A549 (cell line): ENCODE data around the gene MCOLN1. TPM values are rescaled to one million over a fixed set of nuclear protein-coding genes. Genes with fewer than 3 reads are reported as not detected.

Experiments used
- ATAC-seq, 2 experiments: fragments of 200-7000 bp in 1 of 2; fragments of >200 bp in 1 of 2; cut with Nextera tagmentation in 1 of 2; cut with Tn5 transposase in 1 of 2; 3 replicates each; pipeline versions ENCODE4 v1.8.0 to v1.9.1; 2018 to 2020; ENCODE audit warnings: mild to moderate bottlenecking in 1 of 2, moderate library complexity in 1 of 2
- CTCF ChIA-PET: fragments of 300-600 bp; sonication (Branson Sonifier 250); formaldehyde crosslinking; extraction: SDS; loops from one replicate; lab custom pipeline; 2021; ENCODE audit warnings: antibody characterized with exemption, inconsistent platforms; lab: Yijun Ruan, JAX
- POLR2A ChIA-PET: fragments of 350-600 bp; formaldehyde crosslinking; extraction: SDS; loops from one replicate; lab custom pipeline; 2021; ENCODE audit warnings: antibody characterized with exemption, inconsistent platforms; lab: Yijun Ruan, JAX
- DNase-seq, 2 experiments: peaks; one replicate each; pipeline versions ENCODE4 v3.0.0 to v3.0.0-alpha.2; 2011 to 2016; ENCODE audit warnings: low read depth in 1 of 2, low spot score in 1 of 2
- FAIRE-seq: peaks from 2 replicates; lab custom pipeline; 2011; peaks lifted over from hg19 to GRCh38; lab: Jason Lieb, UNC
- H3K27ac ChIP-seq, 2 experiments: fragments of >200 bp; sonication (Bioruptor Twin); formaldehyde crosslinking; 3 replicates each; pipeline ENCODE4 v1.5.1; 2016 to 2017
- H3K4me1 ChIP-seq: fragments of >200 bp; sonication (Bioruptor Twin); formaldehyde crosslinking; 3 replicates; pipeline ENCODE4 v1.6.1; 2016
- H3K4me2 ChIP-seq: fragments of >200 bp; sonication (Bioruptor Twin); formaldehyde crosslinking; 3 replicates; pipeline ENCODE4 v1.6.1; 2016
- H3K4me3 ChIP-seq: fragments of >200 bp; sonication (Bioruptor Twin); formaldehyde crosslinking; 3 replicates; pipeline ENCODE4 v1.5.1; 2016
- H3K9me3 ChIP-seq: fragments of >200 bp; sonication (Bioruptor Twin); formaldehyde crosslinking; 3 replicates; pipeline ENCODE4 v1.6.1; 2016
- CBX8 ChIP-seq: fragments of 200-600 bp; sonication (generic); IDR thresholded peaks from 2 replicates; pipeline ENCODE4 v1.6.1; 2016
- CHD2 ChIP-seq: fragments of 150-350 bp; IDR thresholded peaks from 2 replicates; pipeline ENCODE4 v1.6.1; 2014; ENCODE audit warnings: low read length; ENCODE audit not compliant: partially characterized antibody
- FOSB ChIP-seq: fragments of 250-450 bp; sonication (Bioruptor Pico); IDR thresholded peaks from 2 replicates; pipeline ENCODE4 v1.5.0; 2020; ENCODE audit warnings: mild to moderate bottlenecking, moderate library complexity
- GATA3 ChIP-seq: IDR thresholded peaks from 2 replicates; pipeline ENCODE4 v1.6.1; 2012; ENCODE audit warnings: borderline replicate concordance
- HDAC2 ChIP-seq: fragments of 200-600 bp; sonication (generic); IDR thresholded peaks from 2 replicates; pipeline ENCODE4 v1.6.1; 2016
- HEYL ChIP-seq: fragments of 250-450 bp; sonication (Bioruptor Pico); IDR thresholded peaks from 2 replicates; pipeline ENCODE4 v1.8.0; 2021; ENCODE audit warnings: mild to moderate bottlenecking, moderate library complexity
- HOXA7 ChIP-seq: fragments of 250-450 bp; sonication (Bioruptor Pico); IDR thresholded peaks from 2 replicates; pipeline ENCODE4 v1.5.0; 2020; ENCODE audit warnings: mild to moderate bottlenecking, moderate library complexity
- MAZ ChIP-seq: fragments of 150-350 bp; IDR thresholded peaks from 2 replicates; pipeline ENCODE4 v1.6.1; 2014; ENCODE audit warnings: antibody characterized with exemption, low read depth, low read length, borderline replicate concordance
- MYC ChIP-seq: IDR thresholded peaks from 2 replicates; pipeline ENCODE4 v1.6.1; 2012; ENCODE audit warnings: mild to moderate bottlenecking, inconsistent platforms, low read length, improper control_type of control experiment, borderline replicate concordance
- PHF8 ChIP-seq: fragments of 200-600 bp; sonication (generic); IDR thresholded peaks from 2 replicates; pipeline ENCODE4 v1.6.1; 2016; ENCODE audit warnings: low read depth, mild to moderate bottlenecking, antibody characterized with exemption, moderate library complexity, borderline replicate concordance
- POLR2AphosphoS2 ChIP-seq: conservative IDR thresholded peaks from 2 replicates; pipeline ENCODE4 v1.6.1; 2012; ENCODE audit warnings: low read length, improper control_type of control experiment, inconsistent platforms
- TP53 ChIP-seq: fragments of 250-450 bp; sonication (Bioruptor Pico); IDR thresholded peaks from 2 replicates; pipeline ENCODE4 v1.5.0; 2021; ENCODE audit warnings: mild to moderate bottlenecking, moderate library complexity
- ZFP36 ChIP-seq: fragments of 450-650 bp; IDR thresholded peaks from 2 replicates; pipeline ENCODE4 v1.6.1; 2014; ENCODE audit warnings: borderline replicate concordance; ENCODE audit not compliant: partially characterized antibody
- ZSCAN20 ChIP-seq: fragments of 250-450 bp; sonication (Bioruptor Pico); IDR thresholded peaks from 2 replicates; pipeline ENCODE4 v1.8.0; 2022; ENCODE audit warnings: mild to moderate bottlenecking, moderate library complexity
- WGBS: methylation state at CpG from one replicate; pipeline ENCODE4 v1.1.6; 2017; ENCODE audit errors: missing lambda C conversion rate; 5-methylcytosine and 5-hydroxymethylcytosine counted together
- polyA plus RNA-seq, 4 experiments: library from polyadenylated mRNA; depleted of rRNA in 3 of 4; stranded (reverse); fragments of >200 nt; fragmentation: RNase III in 1 of 4; extraction: RNeasy Plus Mini Kit Qiagen cat#74134 plus additional on column Dnase treatment in 1 of 4; gene quantifications; 2 replicates in 3 of 4; 3 replicates in 1 of 4; pipeline ENCODE4 v1.2.3, GENCODE V29; 2011 to 2017
- TF ChIP-seq, protein P1 (sequence below): fragments of 250-450 bp; sonication (Bioruptor Pico); IDR thresholded peaks from 2 replicates; pipeline ENCODE4 v1.5.0; 2020; ENCODE audit warnings: low read depth, mild to moderate bottlenecking, moderate library complexity
- TF ChIP-seq, protein P2 (sequence below): fragments of 150-350 bp; IDR thresholded peaks from 2 replicates; pipeline ENCODE4 v1.6.1; 2014; ENCODE audit warnings: low read depth, mild to moderate bottlenecking, low read length
- TF ChIP-seq, protein P3 (sequence below): IDR thresholded peaks from 2 replicates; pipeline ENCODE4 v1.6.1; 2012
- TF ChIP-seq, protein P4 (sequence below): fragments of >200 bp; sonication (Bioruptor Twin); formaldehyde crosslinking; IDR thresholded peaks from 3 replicates; pipeline ENCODE4 v1.5.1; 2016
- TF ChIP-seq, protein P5 (sequence below): fragments of 200-600 bp; sonication (generic); IDR thresholded peaks from 2 replicates; pipeline ENCODE4 v1.6.1; 2016; ENCODE audit warnings: antibody characterized with exemption, mild to moderate bottlenecking, moderate library complexity
- TF ChIP-seq, protein P6 (sequence below): IDR thresholded peaks from 2 replicates; pipeline ENCODE4 v1.6.1; 2012; ENCODE audit warnings: low read depth, borderline replicate concordance

MCOLN1 gene
- polyA plus RNA-seq, 2 of the 4 experiments (the other 2 are of a cell fraction) = 13.1 to 13.4 TPM

DNA sequence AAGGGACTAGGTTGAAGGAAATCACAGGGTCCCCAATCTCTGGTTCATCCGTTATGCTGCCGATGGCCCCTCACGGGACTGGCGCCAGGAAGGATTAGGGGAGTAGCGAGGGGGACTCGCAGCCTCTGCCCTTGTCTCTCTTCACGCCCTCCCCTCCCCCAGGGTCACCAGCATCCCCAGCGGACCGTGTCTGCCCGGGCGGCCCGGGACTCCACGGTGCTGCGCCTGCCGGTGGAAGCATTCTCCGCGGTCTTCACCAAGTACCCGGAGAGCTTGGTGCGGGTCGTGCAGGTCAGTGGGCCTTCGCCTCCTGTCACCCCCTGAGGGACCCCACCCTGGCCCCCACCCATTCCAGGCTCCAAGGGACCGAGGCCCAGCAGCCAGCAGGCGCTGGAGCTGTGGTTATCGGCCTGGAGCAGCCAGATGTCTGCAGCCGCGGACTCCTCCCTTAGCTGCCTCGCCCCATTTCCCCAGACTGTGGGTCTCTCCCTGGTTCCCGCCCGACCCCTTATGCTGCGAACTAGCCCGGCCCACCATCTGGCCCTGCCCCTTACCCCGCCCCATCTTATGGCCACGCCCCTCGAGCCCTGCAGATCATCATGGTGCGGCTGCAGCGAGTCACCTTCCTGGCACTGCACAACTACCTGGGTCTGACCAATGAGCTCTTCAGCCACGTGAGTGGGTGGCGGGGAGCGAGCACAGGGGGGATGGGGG, 18.5 kb downstream of the MCOLN1 start (continued):
- TF ChIP-seq, protein P1, sequence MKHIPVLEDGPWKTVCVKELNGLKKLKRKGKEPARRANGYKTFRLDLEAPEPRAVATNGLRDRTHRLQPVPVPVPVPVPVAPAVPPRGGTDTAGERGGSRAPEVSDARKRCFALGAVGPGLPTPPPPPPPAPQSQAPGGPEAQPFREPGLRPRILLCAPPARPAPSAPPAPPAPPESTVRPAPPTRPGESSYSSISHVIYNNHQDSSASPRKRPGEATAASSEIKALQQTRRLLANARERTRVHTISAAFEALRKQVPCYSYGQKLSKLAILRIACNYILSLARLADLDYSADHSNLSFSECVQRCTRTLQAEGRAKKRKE (CRISPR knock-in tag) = no peak
- TF ChIP-seq CBX8 = no peak
- TF ChIP-seq FOSB (CRISPR knock-in tag) = no peak

DNA sequence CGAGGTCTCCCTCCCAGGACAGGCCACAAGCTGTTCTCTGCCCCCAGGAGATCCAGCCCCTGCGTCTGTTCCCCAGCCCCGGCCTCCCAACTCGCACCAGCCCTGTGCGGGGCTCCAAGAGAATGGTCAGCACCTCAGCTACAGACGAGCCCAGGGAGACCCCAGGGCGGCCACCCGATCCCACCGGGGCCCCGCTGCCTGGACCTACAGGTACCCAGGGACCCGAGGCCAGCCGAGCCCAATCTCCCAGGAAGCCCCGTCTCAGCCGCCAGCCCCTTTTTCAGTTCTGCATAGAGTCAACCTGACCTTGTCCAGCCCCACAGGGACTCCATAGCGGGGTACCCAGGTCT, 19.0 kb downstream of the MCOLN1 start:
- FAIRE-seq = no peak
- POLR2A ChIA-PET = no interaction called here

DNA sequence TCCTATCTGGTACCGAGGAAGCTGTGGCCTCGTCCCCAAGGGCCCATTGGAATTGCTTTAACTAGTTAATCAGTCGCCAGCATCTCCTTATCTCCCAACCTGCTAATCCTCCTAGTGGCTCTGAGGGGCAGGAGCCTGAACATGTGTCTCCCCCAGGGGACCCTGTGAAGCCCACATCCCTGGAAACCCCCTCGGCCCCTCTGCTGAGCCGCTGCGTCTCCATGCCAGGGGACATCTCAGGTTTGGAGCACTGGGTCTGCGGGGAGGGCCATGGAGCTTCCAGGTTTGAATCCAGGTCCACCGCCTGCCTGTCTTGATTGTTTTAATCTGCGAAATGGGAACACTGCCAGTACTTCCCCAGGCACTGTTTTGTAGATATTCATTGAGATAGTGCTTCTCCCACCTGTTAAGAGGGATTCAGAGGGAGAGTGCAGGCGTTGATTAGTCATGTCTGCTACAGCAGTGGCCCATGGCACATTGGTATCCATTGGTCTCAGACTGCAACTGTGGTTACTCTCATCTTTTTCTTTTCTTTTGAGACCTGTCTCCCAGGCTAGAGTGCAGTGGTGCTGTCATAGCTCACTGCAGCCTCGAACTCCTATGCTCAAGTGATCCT, 19.5 kb downstream of the MCOLN1 start:
- no peak for FAIRE-seq
- H3K4me2 ChIP-seq = no peak overlapping the region
- no peaks in the 10 kb centered on the region for H3K4me1 ChIP-seq
- 96% methylated on average over 6 of the region's 11 CpGs for WGBS
- H3K27ac ChIP-seq = no peak overlapping the region
- CTCF ChIA-PET = interaction anchor here (1.2 to 2.1 kb wide), 2 partner anchors 26 to 45 kb away, joined by 4 to 10 read pairs; no protein-coding TSS in a partner anchor
- POLR2A ChIA-PET = no interaction called here
- H3K9me3 ChIP-seq = no peaks in the 10 kb centered on the region
- no peak for DNase-seq
- H3K4me3 ChIP-seq = no peak overlapping the region
- ATAC-seq = no peak
- TF ChIP-seq PHF8 = no peak
- no peak for TF ChIP-seq CBX8
- TF ChIP-seq, protein P2, sequence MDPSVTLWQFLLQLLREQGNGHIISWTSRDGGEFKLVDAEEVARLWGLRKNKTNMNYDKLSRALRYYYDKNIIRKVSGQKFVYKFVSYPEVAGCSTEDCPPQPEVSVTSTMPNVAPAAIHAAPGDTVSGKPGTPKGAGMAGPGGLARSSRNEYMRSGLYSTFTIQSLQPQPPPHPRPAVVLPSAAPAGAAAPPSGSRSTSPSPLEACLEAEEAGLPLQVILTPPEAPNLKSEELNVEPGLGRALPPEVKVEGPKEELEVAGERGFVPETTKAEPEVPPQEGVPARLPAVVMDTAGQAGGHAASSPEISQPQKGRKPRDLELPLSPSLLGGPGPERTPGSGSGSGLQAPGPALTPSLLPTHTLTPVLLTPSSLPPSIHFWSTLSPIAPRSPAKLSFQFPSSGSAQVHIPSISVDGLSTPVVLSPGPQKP = no peak
- TF ChIP-seq, protein P3, sequence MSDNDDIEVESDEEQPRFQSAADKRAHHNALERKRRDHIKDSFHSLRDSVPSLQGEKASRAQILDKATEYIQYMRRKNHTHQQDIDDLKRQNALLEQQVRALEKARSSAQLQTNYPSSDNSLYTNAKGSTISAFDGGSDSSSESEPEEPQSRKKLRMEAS = no peak
- TF ChIP-seq POLR2AphosphoS2 = no peak
- TF ChIP-seq, protein P4, sequence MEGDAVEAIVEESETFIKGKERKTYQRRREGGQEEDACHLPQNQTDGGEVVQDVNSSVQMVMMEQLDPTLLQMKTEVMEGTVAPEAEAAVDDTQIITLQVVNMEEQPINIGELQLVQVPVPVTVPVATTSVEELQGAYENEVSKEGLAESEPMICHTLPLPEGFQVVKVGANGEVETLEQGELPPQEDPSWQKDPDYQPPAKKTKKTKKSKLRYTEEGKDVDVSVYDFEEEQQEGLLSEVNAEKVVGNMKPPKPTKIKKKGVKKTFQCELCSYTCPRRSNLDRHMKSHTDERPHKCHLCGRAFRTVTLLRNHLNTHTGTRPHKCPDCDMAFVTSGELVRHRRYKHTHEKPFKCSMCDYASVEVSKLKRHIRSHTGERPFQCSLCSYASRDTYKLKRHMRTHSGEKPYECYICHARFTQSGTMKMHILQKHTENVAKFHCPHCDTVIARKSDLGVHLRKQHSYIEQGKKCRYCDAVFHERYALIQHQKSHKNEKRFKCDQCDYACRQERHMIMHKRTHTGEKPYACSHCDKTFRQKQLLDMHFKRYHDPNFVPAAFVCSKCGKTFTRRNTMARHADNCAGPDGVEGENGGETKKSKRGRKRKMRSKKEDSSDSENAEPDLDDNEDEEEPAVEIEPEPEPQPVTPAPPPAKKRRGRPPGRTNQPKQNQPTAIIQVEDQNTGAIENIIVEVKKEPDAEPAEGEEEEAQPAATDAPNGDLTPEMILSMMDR = no peak
- no peak for TF ChIP-seq HOXA7 (CRISPR knock-in tag)
- TF ChIP-seq HDAC2 = no peak
- TF ChIP-seq MYC = no peak
- TF ChIP-seq TP53 (CRISPR knock-in tag) = no peak
- no peak for TF ChIP-seq HEYL (CRISPR knock-in tag)
- no peak for TF ChIP-seq ZSCAN20 (CRISPR knock-in tag)
- TF ChIP-seq CHD2 = no peak
- no peak for TF ChIP-seq GATA3
- no peak for TF ChIP-seq MAZ
- TF ChIP-seq, protein P5, sequence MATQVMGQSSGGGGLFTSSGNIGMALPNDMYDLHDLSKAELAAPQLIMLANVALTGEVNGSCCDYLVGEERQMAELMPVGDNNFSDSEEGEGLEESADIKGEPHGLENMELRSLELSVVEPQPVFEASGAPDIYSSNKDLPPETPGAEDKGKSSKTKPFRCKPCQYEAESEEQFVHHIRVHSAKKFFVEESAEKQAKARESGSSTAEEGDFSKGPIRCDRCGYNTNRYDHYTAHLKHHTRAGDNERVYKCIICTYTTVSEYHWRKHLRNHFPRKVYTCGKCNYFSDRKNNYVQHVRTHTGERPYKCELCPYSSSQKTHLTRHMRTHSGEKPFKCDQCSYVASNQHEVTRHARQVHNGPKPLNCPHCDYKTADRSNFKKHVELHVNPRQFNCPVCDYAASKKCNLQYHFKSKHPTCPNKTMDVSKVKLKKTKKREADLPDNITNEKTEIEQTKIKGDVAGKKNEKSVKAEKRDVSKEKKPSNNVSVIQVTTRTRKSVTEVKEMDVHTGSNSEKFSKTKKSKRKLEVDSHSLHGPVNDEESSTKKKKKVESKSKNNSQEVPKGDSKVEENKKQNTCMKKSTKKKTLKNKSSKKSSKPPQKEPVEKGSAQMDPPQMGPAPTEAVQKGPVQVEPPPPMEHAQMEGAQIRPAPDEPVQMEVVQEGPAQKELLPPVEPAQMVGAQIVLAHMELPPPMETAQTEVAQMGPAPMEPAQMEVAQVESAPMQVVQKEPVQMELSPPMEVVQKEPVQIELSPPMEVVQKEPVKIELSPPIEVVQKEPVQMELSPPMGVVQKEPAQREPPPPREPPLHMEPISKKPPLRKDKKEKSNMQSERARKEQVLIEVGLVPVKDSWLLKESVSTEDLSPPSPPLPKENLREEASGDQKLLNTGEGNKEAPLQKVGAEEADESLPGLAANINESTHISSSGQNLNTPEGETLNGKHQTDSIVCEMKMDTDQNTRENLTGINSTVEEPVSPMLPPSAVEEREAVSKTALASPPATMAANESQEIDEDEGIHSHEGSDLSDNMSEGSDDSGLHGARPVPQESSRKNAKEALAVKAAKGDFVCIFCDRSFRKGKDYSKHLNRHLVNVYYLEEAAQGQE = no peak
- no peak for TF ChIP-seq ZFP36

More for the DNA sequence above, 19.0 kb downstream of the MCOLN1 start:
- H3K4me3 ChIP-seq = no peak overlapping the region
- 88% methylated on average over 5 of the region's 15 CpGs for WGBS
- ATAC-seq = 0 out of 6 replicates have a peak, but pooled peaks of 1 of the 2 experiments have one; percentile 24
- TF ChIP-seq, protein P2 = no peak
- TF ChIP-seq, protein P6, sequence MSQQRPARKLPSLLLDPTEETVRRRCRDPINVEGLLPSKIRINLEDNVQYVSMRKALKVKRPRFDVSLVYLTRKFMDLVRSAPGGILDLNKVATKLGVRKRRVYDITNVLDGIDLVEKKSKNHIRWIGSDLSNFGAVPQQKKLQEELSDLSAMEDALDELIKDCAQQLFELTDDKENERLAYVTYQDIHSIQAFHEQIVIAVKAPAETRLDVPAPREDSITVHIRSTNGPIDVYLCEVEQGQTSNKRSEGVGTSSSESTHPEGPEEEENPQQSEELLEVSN = no peak
- DNase-seq = no peak
- no peak overlapping the region for H3K27ac ChIP-seq
- H3K9me3 ChIP-seq = no peaks in the 10 kb centered on the region
- CTCF ChIA-PET = interaction anchor here (1.2 to 2.1 kb wide), 2 partner anchors 27 to 45 kb away, joined by 4 to 10 read pairs; no protein-coding TSS in a partner anchor
- H3K4me2 ChIP-seq = no peak overlapping the region
- no peaks in the 10 kb centered on the region; the same call in 2 of the 3 replicates for H3K4me1 ChIP-seq
